Tibial artery (tissue), 4 donors: ENCODE measurements around the gene NUP210L.

Experiments
- DNase-seq, 2 donors: peaks; one replicate each; pipeline ENCODE4 v3.0.0-alpha.2; 2019
- H3K27ac ChIP-seq, 2 donors: fragments of 200-600 bp; sonication (generic) in 1 of 2; 1 replicate in 1 of 2; 2 replicates in 1 of 2; pipeline ENCODE4 v1.5.1; 2018 to 2019; ENCODE audit warnings: mild to moderate bottlenecking in 1 of 2
- H3K27me3 ChIP-seq, 2 donors: fragments of 200-600 bp; sonication (generic) in 1 of 2; one replicate each; pipeline versions ENCODE4 v1.5.1 to v1.6.0; 2016 to 2019
- H3K36me3 ChIP-seq, 3 donors: fragments of 200-600 bp; sonication (generic) in 2 of 3; one replicate each; pipeline ENCODE4 v1.5.1; 2016 to 2019; ENCODE audit warnings: mild to moderate bottlenecking in 2 of 3
- H3K4me1 ChIP-seq, 4 donors: fragments of 200-600 bp; sonication (generic) in 2 of 4; 1 replicate in 3 of 4; 2 replicates in 1 of 4; pipeline ENCODE4 v1.5.1; 2016 to 2019
- H3K4me3 ChIP-seq, 2 donors: fragments of 200-600 bp; sonication (generic) in 1 of 2; 1 replicate in 1 of 2; 2 replicates in 1 of 2; pipeline ENCODE4 v1.5.1; 2018 to 2019; ENCODE audit warnings: mild to moderate bottlenecking in 2 of 2
- H3K9me3 ChIP-seq, 3 donors: fragments of 200-600 bp; sonication (generic) in 1 of 3; one replicate each; pipeline ENCODE4 v1.5.1; 2016 to 2019
- CTCF ChIP-seq, 2 experiments: fragments of 200-600 bp in 1 of 2; fragments of 450-650 bp in 1 of 2; IDR thresholded peaks; one replicate each; pipeline ENCODE4 v1.5.1; 2017 to 2019; ENCODE audit warnings: antibody characterized with exemption in 2 of 2, mild to moderate bottlenecking in 1 of 2, moderate library complexity in 1 of 2
- intact Hi-C: fragments of 100-400 bp; cut with DNase I; formaldehyde crosslinking; loops from one replicate; pipeline ENCODE4 v1.15.0; 2023; ENCODE audit warnings: low total_unique reads

NUP210L gene

GRCh38 chr1:153954826-153955225 is 200.0 kb downstream of the NUP210L start:
- peaks cover 40 to 57% (median 55%) of the 10 kb centered on the region in 3 donors for H3K36me3 ChIP-seq
- TF ChIP-seq CTCF (IDR thresholded peaks at IDR 0.05): no peak
- intact Hi-C loops: no loop called here
- peaks cover 0 to 41% (median 32%) of the 10 kb centered on the region in 4 donors for H3K4me1 ChIP-seq
- no peak overlapping the region for H3K4me3 ChIP-seq
- H3K27ac ChIP-seq: no peak overlapping the region
- no peaks in the 10 kb centered on the region for H3K9me3 ChIP-seq
- H3K27me3 ChIP-seq: no peaks in the 10 kb centered on the region
- no peak for DNase-seq

- TF ChIP-seq CTCF (IDR thresholded peaks at IDR 0.05): no peak
- Histone ChIP-seq H3K4me3 (no peak overlapping the region), H3K27me3 (no peaks in the 10 kb centered on the region), H3K36me3 (peaks cover 45 to 61% (median 60%) of the 10 kb centered on the region in 3 donors), H3K9me3 (no peaks in the 10 kb centered on the region), H3K4me1 (peaks cover 0 to 37% (median 26%) of the 10 kb centered on the region in 4 donors), H3K27ac (no peak overlapping the region)
- no peak for DNase-seq
- intact Hi-C loops: no loop called here
These were observed 201.0 kb downstream of the NUP210L start for GRCh38 chr1:153953859-153954365.

GRCh38 chr1:153951801-153952200 is 203.1 kb downstream of the NUP210L start:
- DNase-seq: no peak
- Histone ChIP-seq H3K9me3 (no peaks in the 10 kb centered on the region), H3K36me3 (peaks cover 58 to 76% (median 72%) of the 10 kb centered on the region in 3 donors), H3K27ac (no peak overlapping the region), H3K27me3 (no peaks in the 10 kb centered on the region), H3K4me3 (no peak overlapping the region), H3K4me1 (peaks cover 0 to 31% (median 18%) of the 10 kb centered on the region in 4 donors)
- no peak for TF ChIP-seq CTCF (IDR thresholded peaks at IDR 0.05)
- intact Hi-C loops: no loop called here

GRCh38 chr1:153951183-153951582 is 203.7 kb downstream of the NUP210L start:
- peaks cover 0 to 28% (median 14%) of the 10 kb centered on the region in 4 donors for H3K4me1 ChIP-seq
- H3K36me3 ChIP-seq: peaks cover 58 to 76% (median 72%) of the 10 kb centered on the region in 3 donors
- no peak overlapping the region for H3K4me3 ChIP-seq
- no peaks in the 10 kb centered on the region for H3K9me3 ChIP-seq
- intact Hi-C loops: no loop called here
- no peak for DNase-seq
- H3K27ac ChIP-seq: no peak overlapping the region
- no peaks in the 10 kb centered on the region for H3K27me3 ChIP-seq
- no peak for TF ChIP-seq CTCF (IDR thresholded peaks at IDR 0.05)

GRCh38 chr1:153946622-153947241 is 208.1 kb downstream of the NUP210L start, which contains the start of gene DENND4B:
TSS of gene DENND4B (minus strand) at chr1:153946718. CDS start at chr1:153944374, 2,344 bp downstream.
- Histone ChIP-seq H3K27me3 (no peaks in the 10 kb centered on the region), H3K4me1 (peaks cover 0 to 31% (median 15%) of the 10 kb centered on the region in 4 donors), H3K27ac (peak within 1 kb of the TSS; percentile 94 to 98), H3K4me3 (peak within 1 kb of the TSS; percentile 87 to 93), H3K9me3 (no peaks in the 10 kb centered on the region), H3K36me3 (peaks cover 39 to 68% (median 52%) of the 10 kb centered on the region in 3 donors)
- intact Hi-C loops: loop anchor here (2.0 to 10.0 kb wide), 3 partner anchors 41 to 272 kb away; partner anchors contain the start of genes ILF2, NPR1 and RAB13
- DNase-seq: peak; percentile 75 to 90
- TF ChIP-seq CTCF (IDR thresholded peaks at IDR 0.05): peak; percentile 85 to 98
